ENCODE results near the gene TRIM45. TPM values are rescaled to one million over a fixed set of nuclear protein-coding genes. Genes with fewer than 3 reads are reported as not detected.
A peak's percentile ranks its signal among the peaks of the same experiment; 100 is the strongest.

The TRIM45 gene
- total RNA-seq, 1 donor from 2014 or later, result 15.7 TPM

DNA sequence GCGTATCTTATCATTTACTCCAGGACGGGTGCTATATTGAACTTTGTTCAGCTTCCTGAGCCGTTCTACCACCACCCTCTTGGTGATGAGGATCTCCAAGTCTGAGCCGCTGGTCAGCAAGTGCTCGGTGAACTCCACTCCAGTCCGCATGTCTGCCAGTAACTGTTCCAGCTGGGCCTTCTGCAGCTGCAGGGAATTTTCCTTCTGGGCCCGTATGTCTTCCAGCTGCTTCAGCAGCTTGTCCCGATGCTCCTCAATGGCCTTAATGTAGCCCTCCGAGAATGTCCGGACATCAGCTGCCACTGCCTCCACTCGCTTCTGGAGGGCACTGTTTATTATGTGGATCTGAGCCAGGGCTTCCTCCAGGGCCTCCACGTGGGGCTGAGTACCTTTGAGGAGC, 3.4 kb downstream of the TRIM45 start:
- no peak overlapping the region for H3K4me3 Mint-ChIP-seq
- Histone ChIP-seq H3K27me3 (no peaks in the 10 kb centered on the region), H4K20me1 (ENCODE audit: low read depth) (no peaks in the 10 kb centered on the region), H3K27ac (no peak overlapping the region), H3K4me3 (no peak overlapping the region), H3K4me2 (no peak overlapping the region), H3K79me2 (ENCODE audit: low read depth) (peaks cover 16% of the 10 kb centered on the region), H3F3A (ENCODE audit: low read depth) (no peaks in the 10 kb centered on the region), H3K4me1 (peaks cover 15% of the 10 kb centered on the region), H3K9ac (no peak overlapping the region), H3K9me3 (ENCODE audit: low read depth) (no peaks in the 10 kb centered on the region), H2AFZ (replicated peaks) (no peak overlapping the region), H3K36me3 (peaks cover 17% of the 10 kb centered on the region)
- no peak for DNase-seq (ENCODE audit: low spot score)
- peaks cover 24% of the 10 kb centered on the region for H3K4me1 Mint-ChIP-seq
- no peaks in the 10 kb centered on the region for H3K9me3 Mint-ChIP-seq
- TF ChIP-seq, protein P1, sequence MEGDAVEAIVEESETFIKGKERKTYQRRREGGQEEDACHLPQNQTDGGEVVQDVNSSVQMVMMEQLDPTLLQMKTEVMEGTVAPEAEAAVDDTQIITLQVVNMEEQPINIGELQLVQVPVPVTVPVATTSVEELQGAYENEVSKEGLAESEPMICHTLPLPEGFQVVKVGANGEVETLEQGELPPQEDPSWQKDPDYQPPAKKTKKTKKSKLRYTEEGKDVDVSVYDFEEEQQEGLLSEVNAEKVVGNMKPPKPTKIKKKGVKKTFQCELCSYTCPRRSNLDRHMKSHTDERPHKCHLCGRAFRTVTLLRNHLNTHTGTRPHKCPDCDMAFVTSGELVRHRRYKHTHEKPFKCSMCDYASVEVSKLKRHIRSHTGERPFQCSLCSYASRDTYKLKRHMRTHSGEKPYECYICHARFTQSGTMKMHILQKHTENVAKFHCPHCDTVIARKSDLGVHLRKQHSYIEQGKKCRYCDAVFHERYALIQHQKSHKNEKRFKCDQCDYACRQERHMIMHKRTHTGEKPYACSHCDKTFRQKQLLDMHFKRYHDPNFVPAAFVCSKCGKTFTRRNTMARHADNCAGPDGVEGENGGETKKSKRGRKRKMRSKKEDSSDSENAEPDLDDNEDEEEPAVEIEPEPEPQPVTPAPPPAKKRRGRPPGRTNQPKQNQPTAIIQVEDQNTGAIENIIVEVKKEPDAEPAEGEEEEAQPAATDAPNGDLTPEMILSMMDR (IDR thresholded peaks at IDR 0.05), result no peak
- TF ChIP-seq EZH2 (IDR thresholded peaks at IDR 0.05), result no peak
- H3K27ac Mint-ChIP-seq, result no peak overlapping the region
- peaks cover 36% of the 10 kb centered on the region for H3K36me3 Mint-ChIP-seq
- H3K27me3 Mint-ChIP-seq (ENCODE audit: insufficient read depth, low read depth), result no peaks in the 10 kb centered on the region

DNA sequence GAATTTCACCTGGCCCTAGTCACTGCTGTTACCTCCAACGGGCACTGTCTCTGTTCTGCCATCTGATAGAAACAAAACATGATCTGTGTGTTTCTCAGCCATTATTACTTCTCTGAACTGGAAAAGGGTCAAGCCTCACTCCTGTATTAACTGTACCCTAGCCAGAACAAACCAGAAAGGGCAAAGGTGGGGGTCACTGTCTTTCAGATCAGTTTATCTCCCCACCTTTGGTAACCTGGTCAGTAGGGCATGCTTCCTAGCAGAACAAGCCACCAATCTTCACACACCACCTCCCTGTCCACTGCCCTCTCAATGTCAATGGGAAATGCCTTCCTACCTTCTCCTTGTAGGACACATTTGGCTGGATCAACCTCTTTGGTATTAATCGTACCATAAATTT, 3.9 kb downstream of the TRIM45 start:
- Mint-ChIP-seq H3K27ac (no peak overlapping the region), H3K27me3 (ENCODE audit: insufficient read depth, low read depth) (no peaks in the 10 kb centered on the region), H3K4me3 (no peak overlapping the region), H3K36me3 (peaks cover 36% of the 10 kb centered on the region), H3K9me3 (no peaks in the 10 kb centered on the region), H3K4me1 (peaks cover 23% of the 10 kb centered on the region)
- TF ChIP-seq EZH2 (IDR thresholded peaks at IDR 0.05) (no peak), EZH2phosphoT487 (IDR thresholded peaks at IDR 0.05) (no peak)
- TF ChIP-seq, protein P1 (IDR thresholded peaks at IDR 0.05), result no peak
- Histone ChIP-seq H3K4me1 (peaks cover 14% of the 10 kb centered on the region), H3K9me3 (ENCODE audit: low read depth) (no peaks in the 10 kb centered on the region), H2AFZ (replicated peaks) (no peak overlapping the region), H3K79me2 (ENCODE audit: low read depth) (peaks cover 16% of the 10 kb centered on the region), H4K20me1 (ENCODE audit: low read depth) (no peaks in the 10 kb centered on the region), H3K27ac (no peak overlapping the region), H3K4me2 (no peak overlapping the region), H3K9ac (no peak overlapping the region), H3F3A (ENCODE audit: low read depth) (no peaks in the 10 kb centered on the region), H3K36me3 (peaks cover 22% of the 10 kb centered on the region), H3K4me3 (no peak overlapping the region), H3K27me3 (no peaks in the 10 kb centered on the region)
- DNase-seq (ENCODE audit: low spot score), result no peak

DNA sequence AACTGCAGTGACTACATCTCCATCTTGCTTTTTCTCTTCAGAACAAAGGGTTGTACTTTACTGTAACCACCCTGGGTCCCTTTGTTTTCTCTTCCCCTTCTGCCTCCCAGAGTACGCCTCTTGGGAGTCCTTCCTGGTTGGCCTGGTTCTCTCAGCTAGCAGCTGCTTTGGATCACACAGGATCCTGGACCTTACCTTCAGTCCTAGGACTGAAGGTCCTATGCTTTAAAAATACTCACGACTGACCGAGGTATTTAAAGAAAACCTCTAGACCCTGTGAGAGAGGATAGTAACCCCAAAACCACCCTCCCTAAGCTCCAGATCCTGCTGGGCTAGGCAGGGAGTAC, 4.8 kb downstream of the TRIM45 start:
- Mint-ChIP-seq H3K4me3 (no peak overlapping the region), H3K36me3 (peaks cover 41% of the 10 kb centered on the region), H3K27ac (peak overlapping the region; percentile 19), H3K9me3 (no peaks in the 10 kb centered on the region), H3K4me1 (peaks cover 24% of the 10 kb centered on the region), H3K27me3 (ENCODE audit: insufficient read depth, low read depth) (no peaks in the 10 kb centered on the region)
- Histone ChIP-seq H3K27ac (no peak overlapping the region), H4K20me1 (ENCODE audit: low read depth) (no peaks in the 10 kb centered on the region), H3F3A (ENCODE audit: low read depth) (no peaks in the 10 kb centered on the region), H3K9me3 (ENCODE audit: low read depth) (no peaks in the 10 kb centered on the region), H3K9ac (no peak overlapping the region), H3K79me2 (ENCODE audit: low read depth) (peaks cover 16% of the 10 kb centered on the region), H2AFZ (replicated peaks) (no peak overlapping the region), H3K36me3 (peaks cover 24% of the 10 kb centered on the region), H3K27me3 (no peaks in the 10 kb centered on the region), H3K4me2 (no peak overlapping the region), H3K4me3 (no peak overlapping the region), H3K4me1 (peaks cover 9% of the 10 kb centered on the region)
- TF ChIP-seq, protein P1 (IDR thresholded peaks at IDR 0.05), result no peak
- no peak for DNase-seq (ENCODE audit: low spot score)

All from neural progenitor cell (in vitro differentiated cells).